Ishikawa (cell line): ENCODE results near the gene SNX11.

Experiments used
- CEBPB ChIP-seq: IDR thresholded peaks from 2 replicates; pipeline ENCODE4 v1.6.1; 2012
- CREB1 ChIP-seq: IDR thresholded peaks from 2 replicates; pipeline ENCODE4 v1.6.1; 2012; ENCODE audit warnings: low read depth
- EGR1 ChIP-seq: IDR thresholded peaks from 2 replicates; pipeline ENCODE4 v1.6.1; 2012
- EP300 ChIP-seq: IDR thresholded peaks from 2 replicates; pipeline ENCODE4 v1.6.1; 2012; ENCODE audit warnings: borderline replicate concordance
- FOXM1 ChIP-seq: IDR thresholded peaks from 2 replicates; pipeline ENCODE4 v1.6.1; 2012; ENCODE audit warnings: low read depth, borderline replicate concordance
- MAX ChIP-seq: IDR thresholded peaks from 2 replicates; pipeline ENCODE4 v1.6.1; 2012
- NFIC ChIP-seq: IDR thresholded peaks from 2 replicates; pipeline ENCODE4 v1.6.1; 2012
- RAD21 ChIP-seq: IDR thresholded peaks from 2 replicates; pipeline ENCODE4 v1.6.1; 2012; ENCODE audit warnings: low read depth
- REST ChIP-seq: IDR thresholded peaks from 2 replicates; pipeline ENCODE4 v1.6.1; 2012; ENCODE audit warnings: low read depth, mild to moderate bottlenecking
- TAF1 ChIP-seq: IDR thresholded peaks from 2 replicates; pipeline ENCODE4 v1.6.1; 2012; ENCODE audit warnings: low read depth, mild to moderate bottlenecking
- TCF12 ChIP-seq: IDR thresholded peaks from 2 replicates; pipeline ENCODE4 v1.6.1; 2012; ENCODE audit warnings: low read depth
- TEAD4 ChIP-seq: IDR thresholded peaks from 2 replicates; pipeline ENCODE4 v1.6.1; 2012
- USF1 ChIP-seq: IDR thresholded peaks from 2 replicates; pipeline ENCODE4 v1.6.1; 2012
- YY1 ChIP-seq: IDR thresholded peaks from 2 replicates; pipeline ENCODE4 v1.6.1; 2012; ENCODE audit warnings: low read depth
- ZBTB7A ChIP-seq: IDR thresholded peaks from 2 replicates; pipeline ENCODE4 v1.6.1; 2012; ENCODE audit warnings: low read depth

SNX11 gene

GRCh38 chr17:48125829-48126531, 18.4 kb downstream of the SNX11 start:
- no peak for TF ChIP-seq USF1

GRCh38 chr17:48126532-48126850, 18.9 kb downstream of the SNX11 start:
- TF ChIP-seq TCF12, result no peak
- no peak for TF ChIP-seq RAD21
- no peak for TF ChIP-seq CEBPB
- no peak for TF ChIP-seq TEAD4
- no peak for TF ChIP-seq YY1
- no peak for TF ChIP-seq EP300
- no peak for TF ChIP-seq EGR1
- TF ChIP-seq TAF1, result no peak
- no peak for TF ChIP-seq MAX
- no peak for TF ChIP-seq REST
- no peak for TF ChIP-seq CREB1
- TF ChIP-seq USF1, result no peak
- TF ChIP-seq NFIC, result no peak
- no peak for TF ChIP-seq ZBTB7A

- peak; percentile 94 for TF ChIP-seq TEAD4
- TF ChIP-seq REST, result no peak
- TF ChIP-seq NFIC, result 0 out of 2 replicates have a peak, but pooled peaks have one; percentile 24
Observed at GRCh38 chr17:48127371-48128051, 19.9 kb downstream of the SNX11 start.

GRCh38 chr17:48128400-48128799, 20.8 kb downstream of the SNX11 start:
- TF ChIP-seq YY1 (no peak), TEAD4 (no peak), FOXM1 (no peak), EP300 (no peak), EGR1 (no peak), ZBTB7A (no peak), CREB1 (no peak), NFIC (no peak), RAD21 (no peak), TCF12 (no peak), CEBPB (no peak), REST (no peak), USF1 (no peak), TAF1 (no peak), MAX (no peak)
